Measurements from ENCODE around the gene TIFAB.
A peak's percentile ranks its signal among the peaks of the same experiment; 100 is the strongest.

DNA sequence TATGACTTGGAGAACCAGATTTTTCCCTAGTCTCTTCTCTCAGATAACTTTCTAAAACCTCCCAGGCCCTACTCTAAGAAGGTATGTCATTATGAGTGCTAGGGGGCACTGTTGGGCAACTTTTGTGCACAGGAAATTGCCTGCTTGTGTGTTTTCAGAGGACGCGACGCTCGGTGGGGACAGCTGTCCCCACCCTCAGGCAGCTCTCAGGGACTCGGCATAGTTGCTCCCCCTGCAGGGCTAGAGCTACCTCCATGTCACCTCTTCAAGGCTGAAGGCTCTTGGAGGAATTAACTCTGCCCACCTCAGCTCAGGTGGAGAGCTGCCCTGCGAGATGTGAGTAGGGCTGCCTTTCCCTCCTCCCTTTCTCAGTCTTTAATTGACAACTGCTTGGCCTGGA, 10.2 kb upstream of the TIFAB start:
- TF ChIP-seq, protein P1, sequence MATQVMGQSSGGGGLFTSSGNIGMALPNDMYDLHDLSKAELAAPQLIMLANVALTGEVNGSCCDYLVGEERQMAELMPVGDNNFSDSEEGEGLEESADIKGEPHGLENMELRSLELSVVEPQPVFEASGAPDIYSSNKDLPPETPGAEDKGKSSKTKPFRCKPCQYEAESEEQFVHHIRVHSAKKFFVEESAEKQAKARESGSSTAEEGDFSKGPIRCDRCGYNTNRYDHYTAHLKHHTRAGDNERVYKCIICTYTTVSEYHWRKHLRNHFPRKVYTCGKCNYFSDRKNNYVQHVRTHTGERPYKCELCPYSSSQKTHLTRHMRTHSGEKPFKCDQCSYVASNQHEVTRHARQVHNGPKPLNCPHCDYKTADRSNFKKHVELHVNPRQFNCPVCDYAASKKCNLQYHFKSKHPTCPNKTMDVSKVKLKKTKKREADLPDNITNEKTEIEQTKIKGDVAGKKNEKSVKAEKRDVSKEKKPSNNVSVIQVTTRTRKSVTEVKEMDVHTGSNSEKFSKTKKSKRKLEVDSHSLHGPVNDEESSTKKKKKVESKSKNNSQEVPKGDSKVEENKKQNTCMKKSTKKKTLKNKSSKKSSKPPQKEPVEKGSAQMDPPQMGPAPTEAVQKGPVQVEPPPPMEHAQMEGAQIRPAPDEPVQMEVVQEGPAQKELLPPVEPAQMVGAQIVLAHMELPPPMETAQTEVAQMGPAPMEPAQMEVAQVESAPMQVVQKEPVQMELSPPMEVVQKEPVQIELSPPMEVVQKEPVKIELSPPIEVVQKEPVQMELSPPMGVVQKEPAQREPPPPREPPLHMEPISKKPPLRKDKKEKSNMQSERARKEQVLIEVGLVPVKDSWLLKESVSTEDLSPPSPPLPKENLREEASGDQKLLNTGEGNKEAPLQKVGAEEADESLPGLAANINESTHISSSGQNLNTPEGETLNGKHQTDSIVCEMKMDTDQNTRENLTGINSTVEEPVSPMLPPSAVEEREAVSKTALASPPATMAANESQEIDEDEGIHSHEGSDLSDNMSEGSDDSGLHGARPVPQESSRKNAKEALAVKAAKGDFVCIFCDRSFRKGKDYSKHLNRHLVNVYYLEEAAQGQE (IDR thresholded peaks at IDR 0.05; ENCODE audit: borderline replicate concordance) = no peak
- TF ChIP-seq, protein P2, sequence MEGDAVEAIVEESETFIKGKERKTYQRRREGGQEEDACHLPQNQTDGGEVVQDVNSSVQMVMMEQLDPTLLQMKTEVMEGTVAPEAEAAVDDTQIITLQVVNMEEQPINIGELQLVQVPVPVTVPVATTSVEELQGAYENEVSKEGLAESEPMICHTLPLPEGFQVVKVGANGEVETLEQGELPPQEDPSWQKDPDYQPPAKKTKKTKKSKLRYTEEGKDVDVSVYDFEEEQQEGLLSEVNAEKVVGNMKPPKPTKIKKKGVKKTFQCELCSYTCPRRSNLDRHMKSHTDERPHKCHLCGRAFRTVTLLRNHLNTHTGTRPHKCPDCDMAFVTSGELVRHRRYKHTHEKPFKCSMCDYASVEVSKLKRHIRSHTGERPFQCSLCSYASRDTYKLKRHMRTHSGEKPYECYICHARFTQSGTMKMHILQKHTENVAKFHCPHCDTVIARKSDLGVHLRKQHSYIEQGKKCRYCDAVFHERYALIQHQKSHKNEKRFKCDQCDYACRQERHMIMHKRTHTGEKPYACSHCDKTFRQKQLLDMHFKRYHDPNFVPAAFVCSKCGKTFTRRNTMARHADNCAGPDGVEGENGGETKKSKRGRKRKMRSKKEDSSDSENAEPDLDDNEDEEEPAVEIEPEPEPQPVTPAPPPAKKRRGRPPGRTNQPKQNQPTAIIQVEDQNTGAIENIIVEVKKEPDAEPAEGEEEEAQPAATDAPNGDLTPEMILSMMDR (IDR thresholded peaks at IDR 0.05; ENCODE audit: poor library complexity, severe bottlenecking) = peak; percentile 39
- no peak for TF ChIP-seq EP300 (conservative IDR thresholded peaks at IDR 0.05; ENCODE audit: poor library complexity, severe bottlenecking)
- no peak for TF ChIP-seq POLR2AphosphoS5 (IDR thresholded peaks at IDR 0.05)
- TF ChIP-seq RAD21 (conservative IDR thresholded peaks at IDR 0.05) = peak; percentile 29
- no peak for TF ChIP-seq TAF1 (IDR thresholded peaks at IDR 0.05; ENCODE audit: low read depth)

Data from neural cell (in vitro differentiated cells).